GM23248 (cell line): ENCODE results near the gene RHBDF2.

Experiments
- EZH2 ChIP-seq: fragments of 200-600 bp; sonication (generic); IDR thresholded peaks from 2 replicates; pipeline ENCODE4 v1.6.1; 2018; ENCODE audit warnings: antibody characterized with exemption, mild to moderate bottlenecking; ENCODE audit not compliant: insufficient read depth, poor library complexity, severe bottlenecking
- EZH2phosphoT487 ChIP-seq: fragments of 200-600 bp; sonication (generic); IDR thresholded peaks from 2 replicates; pipeline ENCODE4 v1.6.1; 2018; ENCODE audit warnings: antibody characterized with exemption, moderate library complexity, mild to moderate bottlenecking, low read depth; ENCODE audit not compliant: insufficient read depth

- TF ChIP-seq EZH2 (no peak), EZH2phosphoT487 (no peak)
These were observed 11.0 kb downstream of the RHBDF2 start for GRCh38 chr17:76490112-76490710.
